Endothelial cell of umbilical vein (primary cell): Measurements from ENCODE around the gene CENPP. TPM values are rescaled to one million over a fixed set of nuclear protein-coding genes. Genes with fewer than 3 reads are reported as not detected.

ENCODE experiments used
- BruUV-seq: library from RNA; stranded (reverse); fragments of 400-500 nt; replicated peaks from 2 replicates; lab custom pipeline; 2021; lab: Mats Ljungman, UMichigan
- CTCF ChIA-PET: fragments of 300-600, 350-600 bp; sonication (Branson Sonifier 250); formaldehyde crosslinking; loops from one replicate; lab custom pipeline; 2021; ENCODE audit warnings: antibody characterized with exemption, inconsistent platforms; lab: Charles Lee
- POLR2A ChIA-PET: fragments of 300-600, 350-600 bp; sonication (Branson Sonifier 250); formaldehyde crosslinking; loops from one replicate; lab custom pipeline; 2021; ENCODE audit warnings: antibody characterized with exemption, inconsistent platforms; lab: Charles Lee
- DNase-seq: peaks from one replicate; pipeline ENCODE4 v3.0.0-alpha.2; 2011; ENCODE audit warnings: low read depth, low spot score
- FAIRE-seq: peaks from 2 replicates; lab custom pipeline; 2011; peaks lifted over from hg19 to GRCh38; lab: Jason Lieb, UNC
- H2AFZ ChIP-seq: 2 replicates; pipeline ENCODE4 v1.6.0; 2012; ENCODE audit warnings: low read depth, low read length, control low read depth, inconsistent platforms
- H3K27ac ChIP-seq: 2 replicates; pipeline ENCODE4 v1.5.1; 2011; ENCODE audit warnings: low read depth, mild to moderate bottlenecking, control low read depth, low read length, moderate library complexity; ENCODE audit not compliant: insufficient read depth
- H3K27me3 ChIP-seq, 2 experiments: 2 replicates each; pipeline versions ENCODE4 v1.6.0 to v1.6.1; 2011; ENCODE audit warnings: low read length in 2 of 2, mixed read lengths in 1 of 2; ENCODE audit not compliant: control insufficient read depth in 2 of 2, insufficient read depth in 2 of 2
- H3K36me3 ChIP-seq, 2 experiments: 2 replicates in 1 of 2; 3 replicates in 1 of 2; pipeline ENCODE4 v1.5.1; 2011; ENCODE audit warnings: low read length in 2 of 2, mild to moderate bottlenecking in 1 of 2, moderate library complexity in 1 of 2; ENCODE audit not compliant: control insufficient read depth in 2 of 2, insufficient read depth in 2 of 2; ENCODE audit errors: extremely low read depth in 1 of 2
- H3K4me1 ChIP-seq: 3 replicates; pipeline ENCODE4 v1.5.1; 2011; ENCODE audit warnings: mild to moderate bottlenecking, low read length; ENCODE audit not compliant: control insufficient read depth, insufficient read depth; ENCODE audit errors: extremely low read depth
- H3K4me2 ChIP-seq: 2 replicates; pipeline ENCODE4 v1.6.1; 2011; ENCODE audit warnings: low read length, control low read depth, mixed read lengths; ENCODE audit not compliant: insufficient read depth
- H3K4me3 ChIP-seq, 3 experiments: fragments of 200-600 bp in 1 of 3; sonication (generic), shearing (Covaris generic) in 1 of 3; replicated peaks in 1 of 3; 2 replicates each; pipeline ENCODE4 v1.5.1; 2011 to 2016; ENCODE audit warnings: control low read depth in 3 of 3, low read length in 3 of 3, mild to moderate bottlenecking in 2 of 3, inconsistent platforms in 1 of 3, low read depth in 1 of 3, moderate library complexity in 1 of 3; ENCODE audit not compliant: insufficient read depth in 1 of 3
- H3K79me2 ChIP-seq: 2 replicates; pipeline ENCODE4 v1.6.0; 2012; ENCODE audit warnings: low read length, inconsistent platforms; ENCODE audit not compliant: control insufficient read depth, insufficient read depth
- H3K9ac ChIP-seq: replicated peaks from 2 replicates; pipeline ENCODE3; 2011; ENCODE audit warnings: low read length, control low read depth; ENCODE audit not compliant: insufficient read depth; ENCODE audit errors: extremely low read depth
- H3K9me1 ChIP-seq: replicated peaks from 3 replicates; pipeline ENCODE4 v1.6.0; 2011; ENCODE audit warnings: mild to moderate bottlenecking, low read length; ENCODE audit not compliant: control insufficient read depth, insufficient read depth; ENCODE audit errors: extremely low read depth
- H3K9me3 ChIP-seq: replicated peaks from 2 replicates; pipeline ENCODE4 v1.5.1; 2012; ENCODE audit warnings: low read length, inconsistent platforms; ENCODE audit not compliant: control insufficient read depth, insufficient read depth
- H4K20me1 ChIP-seq: replicated peaks from 2 replicates; pipeline ENCODE3; 2011; ENCODE audit warnings: mild to moderate bottlenecking, low read length; ENCODE audit not compliant: control insufficient read depth, insufficient read depth; ENCODE audit errors: extremely low read depth
- CTCF ChIP-seq, 2 donors: IDR thresholded peaks; 1 replicate in 1 of 2; 2 replicates in 1 of 2; pipeline ENCODE4 v1.5.1; 2011; ENCODE audit warnings: low read length in 2 of 2, mild to moderate bottlenecking in 2 of 2, moderate library complexity in 2 of 2, control low read depth in 1 of 2, inconsistent platforms in 1 of 2, low read depth in 1 of 2; ENCODE audit not compliant: insufficient read depth in 1 of 2; ENCODE audit errors: extremely low read depth in 1 of 2
- EZH2 ChIP-seq: IDR thresholded peaks from 2 replicates; pipeline ENCODE4 v1.6.1; 2012; ENCODE audit warnings: borderline replicate concordance, low read depth, mild to moderate bottlenecking, moderate library complexity, low read length, inconsistent platforms; ENCODE audit not compliant: severe bottlenecking
- FOS ChIP-seq: IDR thresholded peaks from 2 replicates; pipeline ENCODE4 v1.6.1; 2011; ENCODE audit warnings: mild to moderate bottlenecking, low read length, moderate library complexity, borderline replicate concordance; ENCODE audit not compliant: insufficient read depth
- GATA2 ChIP-seq: IDR thresholded peaks from 2 replicates; pipeline ENCODE4 v1.7.0; 2011; ENCODE audit warnings: low read depth, mild to moderate bottlenecking, moderate library complexity, mixed read lengths, low read length; ENCODE audit not compliant: insufficient read length, insufficient read depth
- JUN ChIP-seq: IDR thresholded peaks from 2 replicates; pipeline ENCODE4 v1.6.1; 2011; ENCODE audit warnings: borderline replicate concordance, low read depth; ENCODE audit not compliant: insufficient read length, insufficient read depth
- MAX ChIP-seq: IDR thresholded peaks from 2 replicates; pipeline ENCODE4 v1.6.1; 2011; ENCODE audit not compliant: insufficient read depth, insufficient read length
- MYC ChIP-seq: IDR thresholded peaks from one replicate; pipeline ENCODE4 v1.6.1; 2011; ENCODE audit warnings: mild to moderate bottlenecking, low read depth, low read length
- POLR2A ChIP-seq: IDR thresholded peaks from 2 replicates; pipeline ENCODE4 v1.6.1; 2012; ENCODE audit warnings: low read depth, mild to moderate bottlenecking, control low read depth, low read length
- POLR2AphosphoS5 ChIP-seq: IDR thresholded peaks from 2 replicates; pipeline ENCODE4 v1.6.1; 2012; ENCODE audit warnings: low read depth, mild to moderate bottlenecking, control low read depth, low read length, moderate library complexity; ENCODE audit not compliant: insufficient read depth
- dilution Hi-C: fragments of 300-500 bp; cut with MboI; formaldehyde crosslinking; loops from one replicate; pipeline ENCODE4 v1.15.0; 2019; ENCODE audit warnings: low sequenced_read_pairs; ENCODE audit not compliant: extremely low pct_ligation_motif_present
- intact Hi-C: fragments of 100-400 bp; cut with micrococcal nuclease; formaldehyde crosslinking; loops from one replicate; pipeline ENCODE4 v1.10.0; 2022
- polyA plus RNA-seq, 4 experiments: library from polyadenylated mRNA; depleted of rRNA in 3 of 4; stranded (reverse) in 3 of 4; unstranded in 1 of 4; fragments of >200 nt; gene quantifications; 2 replicates each; pipeline versions ENCODE4 v1.2.1 to v1.2.3, GENCODE V29; 2011 to 2012; ENCODE audit warnings: missing spikeins in 1 of 4
- total RNA-seq: library from RNA; stranded (reverse); gene quantifications from 2 replicates; pipeline ENCODE4 v1.2.3, GENCODE V29; 2021

Gene CENPP
- total and polyA plus RNA-seq, 2 donors (not counting 3 experiments of a cell fraction or from before 2014, with no cell fraction given), result 1.2 to 12.0 TPM

- peaks cover 8% of the 10 kb centered on the region for H3K4me1 ChIP-seq
- no peak overlapping the region for H3K4me2 ChIP-seq
- H2AFZ ChIP-seq, result no peak overlapping the region
- dilution Hi-C loops (no loop called here), intact Hi-C loops (no loop called here)
- FAIRE-seq, result no peak
- no TSS peak for BruUV-seq
- H3K9me3 ChIP-seq, result no peaks in the 10 kb centered on the region
- no peak overlapping the region for H3K27ac ChIP-seq
- no peak for DNase-seq
- H3K9me1 ChIP-seq, result no peaks in the 10 kb centered on the region
- H3K79me2 ChIP-seq, result peaks cover 34% of the 10 kb centered on the region
- H3K4me3 ChIP-seq, result no peak overlapping the region
- TF ChIP-seq CTCF (IDR thresholded peaks at IDR 0.05; ENCODE audit: extremely low read depth in 1 of 2, insufficient read depth in 1 of 2, low read depth in 1 of 2, low read length in 2 of 2) (no peak), GATA2 (no peak), EZH2 (no peak), JUN (no peak), POLR2A (no peak), POLR2AphosphoS5 (no peak), FOS (no peak), MAX (no peak), MYC (no peak)
- POLR2A ChIA-PET, result no interaction called here
- H3K27me3 ChIP-seq, result no peaks in the 10 kb centered on the region
- H3K9ac ChIP-seq, result no peak overlapping the region
- CTCF ChIA-PET, result interaction anchor here (1.9 kb wide), 1 partner anchor 140 kb away, joined by 6 read pairs; no protein-coding TSS in a partner anchor
- H3K36me3 ChIP-seq, result peaks cover 18 to 27% of the 10 kb centered on the region in 2 experiments
- H4K20me1 ChIP-seq, result no peaks in the 10 kb centered on the region
Measured at GRCh38 chr9:92650839-92651621, 325.3 kb downstream of the CENPP start.
